ENCODE data around the gene FBH1.
"Not testable (repeated sequence)": the region's sequence is repeated elsewhere in the genome, so short reads cannot be mapped to it uniquely, and the experiment has no call there.

The FBH1 gene

GRCh38 chr10:5904227-5904626, 14.2 kb downstream of the FBH1 start:
- DNase-seq: no peak

GRCh38 chr10:5905854-5906507, 15.9 kb downstream of the FBH1 start:
- no peak for DNase-seq

- no peak for DNase-seq
Measured at GRCh38 chr10:5906651-5907050, 16.6 kb downstream of the FBH1 start.

GRCh38 chr10:5908676-5909075, 18.6 kb downstream of the FBH1 start:
- DNase-seq: not testable (repeated sequence)

GRCh38 chr10:5910323-5911100, 20.5 kb downstream of the FBH1 start:
- DNase-seq: no peak

GRCh38 chr10:5911670-5912069, 21.6 kb downstream of the FBH1 start:
- DNase-seq: no peak

GRCh38 chr10:5913736-5914135, 23.7 kb downstream of the FBH1 start:
- DNase-seq: no peak

GRCh38 chr10:5915451-5915850, 25.4 kb downstream of the FBH1 start:
- no peak for DNase-seq

- DNase-seq: no peak
Measured at GRCh38 chr10:5917305-5917704, 27.3 kb downstream of the FBH1 start.

- DNase-seq: no peak
Measured at GRCh38 chr10:5918763-5919162, 28.7 kb downstream of the FBH1 start.

GRCh38 chr10:5919568-5919967, 29.5 kb downstream of the FBH1 start:
- no peak for DNase-seq

GRCh38 chr10:5921746-5922145, 31.7 kb downstream of the FBH1 start:
- no peak for DNase-seq

GRCh38 chr10:5924889-5925288, 34.8 kb downstream of the FBH1 start:
- no peak for DNase-seq

- DNase-seq: no peak
Measured at GRCh38 chr10:5927306-5927705, 37.3 kb downstream of the FBH1 start.

GRCh38 chr10:5929442-5929841, 39.4 kb downstream of the FBH1 start:
- no peak for DNase-seq

- DNase-seq: no peak
Measured at GRCh38 chr10:5930272-5930671, 40.2 kb downstream of the FBH1 start.

- DNase-seq: no peak
Measured at GRCh38 chr10:5932345-5932744, 42.3 kb downstream of the FBH1 start.

- DNase-seq: no peak
Measured at GRCh38 chr10:5933909-5934546, 44.0 kb downstream of the FBH1 start.

- DNase-seq: no peak
Measured at GRCh38 chr10:5935628-5936027, 45.6 kb downstream of the FBH1 start.

- no peak for DNase-seq
Measured at GRCh38 chr10:5937016-5937415, 47.0 kb downstream of the FBH1 start.

- DNase-seq: no peak
Measured at GRCh38 chr10:5938291-5938690, 48.2 kb downstream of the FBH1 start.

- DNase-seq: no peak
Measured at GRCh38 chr10:5940807-5941218, 50.8 kb downstream of the FBH1 start.

- DNase-seq: no peak
Measured at GRCh38 chr10:5941579-5941978, 51.5 kb downstream of the FBH1 start.

- DNase-seq: no peak
Measured at GRCh38 chr10:5942001-5942400, 52.0 kb downstream of the FBH1 start.

Measured in stimulated activated CD4-positive, alpha-beta T cell treated with anti-CD3 and anti-CD28 coated beads, Interleukin-4, amount 100 ng/mL, for 4 hours (primary cell).